Lung (tissue), 12 donors: ENCODE data around the gene YY1AP1. TPM values are rescaled to one million over a fixed set of nuclear protein-coding genes. Genes with fewer than 3 reads are reported as not detected.

Experiments used
- ATAC-seq: fragments of 200-7000 bp; cut with Tn5 transposase; one replicate; pipeline ENCODE4 v1.9.1; 2020; ENCODE audit warnings: moderate number of reproducible peaks; ENCODE audit not compliant: insufficient read depth, low FRiP score
- DNase-seq, 3 donors: peaks; one replicate each; pipeline ENCODE4 v3.0.0-alpha.2; 2013 to 2017
- H3K27ac ChIP-seq, 2 donors: one replicate each; pipeline ENCODE4 v1.5.1; 2013; ENCODE audit warnings: mild to moderate bottlenecking in 2 of 2, moderate library complexity in 2 of 2, control low read depth in 1 of 2, inconsistent platforms in 1 of 2, low read depth in 1 of 2, low read length in 1 of 2
- H3K27me3 ChIP-seq, 3 donors: one replicate each; pipeline ENCODE4 v1.5.1; 2013; ENCODE audit warnings: low read length in 2 of 3; ENCODE audit not compliant: control insufficient read depth in 3 of 3, insufficient read depth in 3 of 3
- H3K36me3 ChIP-seq, 4 donors: one replicate each; pipeline ENCODE4 v1.5.1; 2013; ENCODE audit warnings: low read length in 4 of 4, mild to moderate bottlenecking in 1 of 4, moderate library complexity in 1 of 4; ENCODE audit not compliant: control insufficient read depth in 4 of 4, insufficient read depth in 4 of 4
- H3K4me1 ChIP-seq, 5 donors: one replicate each; pipeline ENCODE4 v1.5.1; 2013; ENCODE audit warnings: low read length in 5 of 5, mild to moderate bottlenecking in 2 of 5, moderate library complexity in 1 of 5; ENCODE audit not compliant: control insufficient read depth in 5 of 5, insufficient read depth in 5 of 5
- H3K4me3 ChIP-seq: one replicate; pipeline ENCODE4 v1.5.1; 2013; ENCODE audit warnings: mild to moderate bottlenecking, control low read depth, moderate library complexity
- H3K9ac ChIP-seq, 2 donors: one replicate each; pipeline ENCODE4 v1.5.1; 2013; ENCODE audit warnings: low read length in 2 of 2, control low read depth in 1 of 2; ENCODE audit not compliant: insufficient read depth in 1 of 2
- H3K9me3 ChIP-seq, 4 donors: one replicate each; pipeline ENCODE4 v1.5.1; 2013; ENCODE audit warnings: low read length in 3 of 4, mild to moderate bottlenecking in 1 of 4, moderate library complexity in 1 of 4; ENCODE audit not compliant: control insufficient read depth in 4 of 4, insufficient read depth in 3 of 4
- WGBS, 2 donors: extraction: QIAGEN DNeasy Blood & Tissue Kit; methylation state at CpG; one replicate each; pipeline ENCODE4 v1.1.7; 2013; 5-methylcytosine and 5-hydroxymethylcytosine counted together
- polyA plus RNA-seq, 2 donors: library from polyadenylated mRNA; stranded (reverse); fragments of 200-250 nt; gene quantifications; one replicate each; pipeline ENCODE4 v1.2.1, GENCODE V29; 2013
- total RNA-seq, 2 donors: library from RNA; depleted of rRNA in 1 of 2; stranded (reverse); fragments of >200 nt in 1 of 2; gene quantifications; one replicate each; pipeline ENCODE4 v1.2.1, GENCODE V29; 2014 to 2021
- TF ChIP-seq, protein P1 (sequence below): IDR thresholded peaks from 2 replicates; pipeline ENCODE4 v1.5.1; 2012; ENCODE audit warnings: mild to moderate bottlenecking; ENCODE audit errors: control extremely low read depth, extremely low read depth
- donor health status: control.
- donor health status: control.
- donor health status: Bipolar disorder and iron deficiency.
- donor health status: healthy.
- donor health status: DM: yes; HTN: yes; CAD: no.

The YY1AP1 gene
- total and polyA plus RNA-seq, 4 donors, result 25.7 to 177 (median 48.3) TPM

DNA sequence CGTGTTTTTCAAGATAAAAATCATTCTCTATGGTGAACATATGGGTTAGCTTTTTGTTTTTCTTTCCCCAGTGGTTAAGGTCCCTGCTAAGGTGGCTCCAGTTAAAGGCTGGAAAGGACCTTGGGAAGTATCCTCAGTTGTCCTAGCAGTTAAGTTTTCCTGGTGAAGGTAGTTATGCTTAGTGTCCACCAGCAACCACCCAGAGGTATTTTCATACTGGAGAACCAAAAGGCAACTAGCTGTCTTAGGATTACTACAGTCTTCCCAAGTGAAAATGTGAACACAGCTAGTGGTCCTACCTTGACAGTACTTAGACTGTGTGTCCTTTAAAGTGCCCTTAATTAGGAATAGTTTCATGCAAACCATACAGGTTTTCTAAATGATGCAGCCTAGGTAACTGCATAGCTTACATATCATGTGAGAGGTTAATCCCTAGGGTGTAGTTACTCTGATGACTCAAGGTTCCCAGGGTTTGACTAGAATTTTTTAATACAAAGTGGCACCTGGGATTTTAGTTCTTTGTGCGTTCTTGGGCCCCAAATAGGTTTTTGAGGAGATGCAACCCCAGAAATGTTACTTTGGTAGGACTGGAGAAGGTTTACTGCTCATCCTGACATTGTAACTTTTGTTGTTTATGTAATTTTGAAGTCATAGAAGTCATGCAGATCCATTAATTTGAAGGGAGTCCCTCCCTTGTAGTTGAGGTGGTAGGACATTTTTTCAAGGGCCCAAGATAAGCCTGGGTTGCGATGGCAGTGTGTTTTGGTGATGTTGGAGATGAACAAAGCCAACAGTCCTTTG is 36.5 kb downstream of the YY1AP1 start:
- Histone ChIP-seq H3K36me3 (no peaks in the 10 kb centered on the region), H3K9ac (no peak overlapping the region), H3K27me3 (no peaks in the 10 kb centered on the region), H3K9me3 (no peaks in the 10 kb centered on the region), H3K4me3 (no peak overlapping the region), H3K4me1 (peaks cover 0 to 6% (median 4%) of the 10 kb centered on the region in 5 donors), H3K27ac (peak overlapping the region in 1 of 2 donors; percentile 56)
- 68 to 72% methylated on average over 3 of the region's 3 CpGs for WGBS, 2 donors
- ATAC-seq, result no peak
- no peak for DNase-seq
- TF ChIP-seq, protein P1, sequence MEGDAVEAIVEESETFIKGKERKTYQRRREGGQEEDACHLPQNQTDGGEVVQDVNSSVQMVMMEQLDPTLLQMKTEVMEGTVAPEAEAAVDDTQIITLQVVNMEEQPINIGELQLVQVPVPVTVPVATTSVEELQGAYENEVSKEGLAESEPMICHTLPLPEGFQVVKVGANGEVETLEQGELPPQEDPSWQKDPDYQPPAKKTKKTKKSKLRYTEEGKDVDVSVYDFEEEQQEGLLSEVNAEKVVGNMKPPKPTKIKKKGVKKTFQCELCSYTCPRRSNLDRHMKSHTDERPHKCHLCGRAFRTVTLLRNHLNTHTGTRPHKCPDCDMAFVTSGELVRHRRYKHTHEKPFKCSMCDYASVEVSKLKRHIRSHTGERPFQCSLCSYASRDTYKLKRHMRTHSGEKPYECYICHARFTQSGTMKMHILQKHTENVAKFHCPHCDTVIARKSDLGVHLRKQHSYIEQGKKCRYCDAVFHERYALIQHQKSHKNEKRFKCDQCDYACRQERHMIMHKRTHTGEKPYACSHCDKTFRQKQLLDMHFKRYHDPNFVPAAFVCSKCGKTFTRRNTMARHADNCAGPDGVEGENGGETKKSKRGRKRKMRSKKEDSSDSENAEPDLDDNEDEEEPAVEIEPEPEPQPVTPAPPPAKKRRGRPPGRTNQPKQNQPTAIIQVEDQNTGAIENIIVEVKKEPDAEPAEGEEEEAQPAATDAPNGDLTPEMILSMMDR, result no peak

DNA sequence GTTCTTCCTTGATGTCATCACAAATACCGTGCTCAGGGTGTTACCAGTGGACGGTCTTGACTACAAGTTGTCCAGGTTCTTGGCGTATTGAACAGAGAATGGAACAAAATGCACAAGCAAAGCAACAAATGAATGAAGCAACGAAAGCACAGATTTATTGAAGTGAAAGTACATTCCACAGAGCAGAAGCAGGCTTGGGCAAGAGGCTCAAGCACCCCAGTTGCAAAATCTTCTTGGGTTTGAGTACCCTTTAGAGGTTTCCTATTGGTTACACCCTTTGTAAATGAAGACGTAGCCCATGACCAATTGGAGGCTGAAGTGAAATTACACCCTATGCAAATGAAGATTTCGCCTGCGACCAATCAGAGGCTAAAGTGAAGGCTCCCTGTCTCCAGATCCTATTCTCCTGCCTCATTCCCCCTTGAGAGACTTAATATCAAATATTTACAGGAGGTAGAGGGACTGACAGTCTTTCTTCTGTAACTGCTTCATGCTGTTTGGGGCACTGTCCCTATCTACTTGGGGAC is 38.3 kb downstream of the YY1AP1 start:
- H3K9ac ChIP-seq, result no peak overlapping the region
- ATAC-seq (peak; percentile 8), DNase-seq (no peak)
- TF ChIP-seq, protein P1, result no peak
- H3K9me3 ChIP-seq, result no peaks in the 10 kb centered on the region
- 74 to 81% methylated on average over 7 of the region's 7 CpGs for WGBS, 2 donors
- H3K36me3 ChIP-seq, result no peaks in the 10 kb centered on the region
- no peaks in the 10 kb centered on the region for H3K27me3 ChIP-seq
- H3K4me3 ChIP-seq, result no peak overlapping the region
- H3K4me1 ChIP-seq, result peaks cover 0 to 19% (median 8%) of the 10 kb centered on the region in 5 donors
- H3K27ac ChIP-seq, result peak overlapping the region in 1 of 2 donors; percentile 60

DNA sequence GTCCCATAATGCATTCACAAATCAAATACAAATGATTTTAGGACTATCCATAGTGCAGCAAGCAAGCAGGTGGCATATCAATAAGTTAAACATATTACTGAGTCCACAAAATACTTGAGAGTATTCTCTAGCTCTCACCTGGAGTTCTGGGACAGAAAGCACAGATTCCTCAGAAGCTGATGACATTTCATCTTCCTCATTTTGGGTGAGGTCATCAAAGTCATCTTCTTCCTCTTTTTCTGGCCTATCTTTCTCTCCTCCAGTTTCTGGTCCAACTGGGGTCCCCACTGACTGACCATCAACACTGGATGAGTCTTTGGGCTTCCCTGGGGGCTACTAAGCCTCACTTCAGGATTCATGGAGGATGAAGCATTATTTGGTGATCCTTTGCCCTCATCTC is 38.9 kb downstream of the YY1AP1 start:
- ATAC-seq, result no peak
- H3K27ac ChIP-seq, result no peak overlapping the region
- no peaks in the 10 kb centered on the region for H3K27me3 ChIP-seq
- H3K9me3 ChIP-seq, result no peaks in the 10 kb centered on the region
- no peak for DNase-seq
- no peak overlapping the region for H3K4me3 ChIP-seq
- H3K36me3 ChIP-seq, result no peaks in the 10 kb centered on the region
- H3K9ac ChIP-seq, result no peak overlapping the region
- H3K4me1 ChIP-seq, result peaks cover 0 to 19% (median 8%) of the 10 kb centered on the region in 5 donors
- TF ChIP-seq, protein P1, result no peak
